NB4 (cell line): Measurements from ENCODE around the gene NTRK3.

ENCODE experiments used
- DNase-seq: peaks from one replicate; pipeline ENCODE4 v3.0.0; 2010; ENCODE audit warnings: low read depth
- H3K4me3 ChIP-seq: one replicate; pipeline ENCODE4 v1.5.1; 2011; ENCODE audit warnings: mild to moderate bottlenecking, low read depth, low read length, moderate library complexity
- MYC ChIP-seq: IDR thresholded peaks from 2 replicates; pipeline ENCODE4 v1.6.1; 2011; ENCODE audit warnings: low read depth, low read length
- POLR2A ChIP-seq: IDR thresholded peaks from 2 replicates; pipeline ENCODE4 v1.6.1; 2011; ENCODE audit warnings: mild to moderate bottlenecking; ENCODE audit not compliant: insufficient read length; ENCODE audit errors: extremely low read depth
- TF ChIP-seq, protein P1 (sequence below): IDR thresholded peaks from one replicate; pipeline ENCODE4 v1.5.1; 2012; ENCODE audit warnings: low read depth, low read length
- TF ChIP-seq, protein P2 (sequence below): IDR thresholded peaks from 2 replicates; pipeline ENCODE4 v1.6.1; 2011; ENCODE audit warnings: low read depth, low read length

The NTRK3 gene

DNA sequence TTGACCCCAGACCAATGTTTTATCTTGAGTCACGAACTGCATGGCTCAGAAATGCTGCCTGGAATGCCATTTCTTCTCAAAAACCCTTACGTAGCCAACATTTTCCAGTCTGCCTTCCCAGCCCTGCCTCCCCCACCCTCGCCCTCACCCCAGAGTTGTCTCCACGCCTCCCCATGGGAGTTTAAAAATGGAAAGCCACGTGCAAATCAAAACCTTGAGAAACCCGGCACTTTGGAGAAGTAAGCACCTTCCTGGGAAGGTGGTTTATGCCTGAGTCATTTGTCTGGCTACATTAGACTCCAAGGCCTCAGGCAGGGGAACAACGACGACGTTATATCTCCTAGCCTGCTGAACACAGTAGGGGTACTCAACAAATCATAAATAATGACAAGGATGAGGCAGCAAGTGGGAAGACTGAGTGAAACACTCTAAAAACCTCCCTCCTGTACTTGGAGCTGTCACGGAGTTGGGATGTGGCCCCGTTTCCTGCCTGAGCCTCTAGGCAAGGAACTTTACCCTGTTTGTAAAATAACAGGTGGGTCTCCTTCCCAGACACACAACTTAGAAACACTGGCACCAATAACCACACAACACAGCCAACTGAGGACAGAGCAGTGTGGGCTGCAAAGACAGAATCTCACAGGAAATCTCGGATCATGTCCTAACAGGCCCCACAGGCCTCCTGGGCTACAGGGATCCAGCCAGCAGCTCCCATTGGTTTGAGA, 179.1 kb downstream of the NTRK3 start:
- no peak for DNase-seq
- no peak for TF ChIP-seq MYC
- TF ChIP-seq, protein P1, sequence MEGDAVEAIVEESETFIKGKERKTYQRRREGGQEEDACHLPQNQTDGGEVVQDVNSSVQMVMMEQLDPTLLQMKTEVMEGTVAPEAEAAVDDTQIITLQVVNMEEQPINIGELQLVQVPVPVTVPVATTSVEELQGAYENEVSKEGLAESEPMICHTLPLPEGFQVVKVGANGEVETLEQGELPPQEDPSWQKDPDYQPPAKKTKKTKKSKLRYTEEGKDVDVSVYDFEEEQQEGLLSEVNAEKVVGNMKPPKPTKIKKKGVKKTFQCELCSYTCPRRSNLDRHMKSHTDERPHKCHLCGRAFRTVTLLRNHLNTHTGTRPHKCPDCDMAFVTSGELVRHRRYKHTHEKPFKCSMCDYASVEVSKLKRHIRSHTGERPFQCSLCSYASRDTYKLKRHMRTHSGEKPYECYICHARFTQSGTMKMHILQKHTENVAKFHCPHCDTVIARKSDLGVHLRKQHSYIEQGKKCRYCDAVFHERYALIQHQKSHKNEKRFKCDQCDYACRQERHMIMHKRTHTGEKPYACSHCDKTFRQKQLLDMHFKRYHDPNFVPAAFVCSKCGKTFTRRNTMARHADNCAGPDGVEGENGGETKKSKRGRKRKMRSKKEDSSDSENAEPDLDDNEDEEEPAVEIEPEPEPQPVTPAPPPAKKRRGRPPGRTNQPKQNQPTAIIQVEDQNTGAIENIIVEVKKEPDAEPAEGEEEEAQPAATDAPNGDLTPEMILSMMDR, result no peak
- TF ChIP-seq POLR2A, result no peak
- TF ChIP-seq, protein P2, sequence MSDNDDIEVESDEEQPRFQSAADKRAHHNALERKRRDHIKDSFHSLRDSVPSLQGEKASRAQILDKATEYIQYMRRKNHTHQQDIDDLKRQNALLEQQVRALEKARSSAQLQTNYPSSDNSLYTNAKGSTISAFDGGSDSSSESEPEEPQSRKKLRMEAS, result no peak
- no peak overlapping the region for H3K4me3 ChIP-seq

DNA sequence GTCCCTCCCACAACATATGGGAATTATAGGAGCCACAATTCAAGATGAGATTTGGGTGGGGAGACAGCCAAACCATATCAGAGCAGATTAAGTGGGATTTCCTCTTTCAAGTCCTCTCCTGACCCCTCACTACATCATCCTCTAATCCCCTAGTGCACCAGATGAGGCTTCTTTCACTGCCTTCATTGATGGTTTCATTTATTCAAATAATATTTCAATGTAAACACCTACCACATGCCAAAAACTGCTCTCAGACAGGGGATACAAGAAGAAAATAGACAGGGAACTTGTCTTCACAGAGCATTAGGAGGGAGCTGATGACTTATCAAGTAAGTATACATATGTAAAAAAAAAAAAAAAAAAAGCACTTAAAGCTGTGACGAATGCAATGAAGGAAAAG, 180.2 kb downstream of the NTRK3 start:
- H3K4me3 ChIP-seq, result no peak overlapping the region
- TF ChIP-seq, protein P2, result no peak
- TF ChIP-seq, protein P1, result no peak
- TF ChIP-seq POLR2A (no peak), MYC (no peak)
- DNase-seq, result no peak

DNA sequence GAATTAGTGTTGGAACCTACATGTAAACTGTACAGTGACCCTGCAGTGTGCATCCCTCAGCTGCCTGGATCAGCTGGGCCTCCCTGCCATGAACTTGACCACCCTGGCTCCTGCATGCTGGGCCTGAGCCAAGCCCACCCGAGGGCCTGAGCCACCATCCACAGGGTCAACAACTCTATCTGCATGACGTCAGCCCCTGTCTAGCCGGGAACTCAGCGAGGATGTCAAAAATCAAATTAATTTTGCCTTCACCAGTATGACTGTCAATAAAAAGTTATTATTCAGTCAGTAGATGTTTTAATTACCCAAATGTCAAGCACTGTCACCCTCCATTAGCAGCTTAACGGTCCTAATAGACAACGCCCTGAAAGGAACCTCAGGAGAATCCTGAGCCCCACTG, 181.4 kb downstream of the NTRK3 start:
- no peak for DNase-seq
- no peak overlapping the region for H3K4me3 ChIP-seq
- TF ChIP-seq, protein P1, result no peak

DNA sequence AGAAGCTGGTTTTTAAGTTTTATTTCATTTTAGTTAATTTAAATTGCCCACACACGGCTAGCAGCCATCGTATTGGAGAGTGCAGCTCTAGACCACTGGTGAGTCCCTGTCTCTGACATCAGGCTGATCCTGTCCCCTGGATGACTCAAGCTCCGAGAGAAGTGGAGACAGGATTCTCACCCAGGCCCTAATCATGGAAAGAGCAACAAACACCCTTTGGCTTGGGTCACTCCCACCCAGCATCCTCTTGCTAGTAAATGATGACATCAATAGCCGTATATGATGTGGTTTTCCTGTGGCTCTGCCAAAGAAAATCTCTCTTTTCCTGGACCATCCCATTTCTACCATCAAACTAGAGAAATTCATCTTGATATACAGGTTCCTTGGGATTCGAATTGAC, 182.2 kb downstream of the NTRK3 start:
- no peak overlapping the region for H3K4me3 ChIP-seq
- TF ChIP-seq, protein P1, result no peak
- TF ChIP-seq, protein P2, result no peak
- no peak for TF ChIP-seq MYC
- TF ChIP-seq POLR2A, result no peak
- no peak for DNase-seq

DNA sequence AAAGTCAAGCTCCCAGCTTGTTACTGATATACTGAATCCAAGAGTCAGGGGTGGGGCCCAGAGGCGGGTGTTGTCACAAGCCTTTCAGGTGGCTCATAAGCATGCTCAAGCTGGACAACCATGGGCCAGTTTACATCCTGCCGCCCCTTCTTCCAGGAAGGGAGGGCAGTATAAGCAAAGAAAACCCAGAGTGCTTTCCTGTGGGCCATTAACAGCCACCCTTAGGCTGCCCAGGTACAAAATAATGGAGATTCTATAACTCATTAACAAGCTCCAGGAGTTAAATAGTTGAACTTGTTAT, 183.2 kb downstream of the NTRK3 start:
- no peak for DNase-seq
- no peak for TF ChIP-seq POLR2A
- TF ChIP-seq, protein P1, result no peak
- TF ChIP-seq, protein P2, result no peak
- no peak for TF ChIP-seq MYC
- H3K4me3 ChIP-seq, result no peak overlapping the region
